Fibroblast of skin of left biceps (primary cell): ENCODE data around the gene ZDHHC11B.

Experiments
- DNase-seq, 2 experiments: peaks; one replicate each; pipeline ENCODE4 v3.0.0-alpha.2; 2013; ENCODE audit warnings: low read depth in 2 of 2

The ZDHHC11B gene

GRCh38 chr5:661891-662750 lies 122.4 kb downstream of the ZDHHC11B start:
- no peak for DNase-seq

GRCh38 chr5:660491-661030 lies 124.0 kb downstream of the ZDHHC11B start:
- no peak for DNase-seq
